HL-60 (cell line): Measurements from ENCODE around the gene FOXP4.
"Not testable (repeated sequence)": the region's sequence is repeated elsewhere in the genome, so short reads cannot be mapped to it uniquely, and the experiment has no call there.

ENCODE experiments used
- DNase-seq, 2 experiments: peaks; one replicate each; pipeline ENCODE4 v3.0.0-alpha.2; 2010 to 2020; ENCODE audit warnings: low read depth in 1 of 2, low spot score in 1 of 2
- H3K27ac ChIP-seq: fragments of 250-450 bp; sonication (Bioruptor Pico); replicated peaks from 2 replicates; pipeline ENCODE4 v1.5.1; 2020; ENCODE audit warnings: mild to moderate bottlenecking, moderate library complexity
- H3K27me3 ChIP-seq: fragments of 250-450 bp; sonication (Bioruptor Pico); 2 replicates; pipeline ENCODE4 v1.5.1; 2021; ENCODE audit warnings: mild to moderate bottlenecking, moderate library complexity; ENCODE audit not compliant: insufficient read depth, poor library complexity, severe bottlenecking
- H3K4me3 ChIP-seq: replicated peaks from 2 replicates; pipeline ENCODE4 v1.5.1; 2011; ENCODE audit warnings: mild to moderate bottlenecking, control low read depth, low read length; ENCODE audit not compliant: insufficient read depth
- GABPA ChIP-seq: IDR thresholded peaks from 2 replicates; pipeline ENCODE4 v1.6.1; 2012; ENCODE audit warnings: low read depth
- POLR2AphosphoS5 ChIP-seq: IDR thresholded peaks from 2 replicates; pipeline ENCODE4 v1.6.1; 2012; ENCODE audit warnings: low read depth
- REST ChIP-seq: IDR thresholded peaks from 2 replicates; pipeline ENCODE4 v1.6.1; 2012; ENCODE audit warnings: low read depth; ENCODE audit not compliant: insufficient replicate concordance
- SPI1 ChIP-seq: IDR thresholded peaks from 2 replicates; pipeline ENCODE4 v1.6.1; 2012; ENCODE audit warnings: low read depth, mild to moderate bottlenecking, borderline replicate concordance
- TF ChIP-seq, protein P1 (sequence below): IDR thresholded peaks from one replicate; pipeline ENCODE4 v1.5.1; 2011; ENCODE audit warnings: low read length, control low read depth, inconsistent platforms; ENCODE audit not compliant: insufficient read depth

FOXP4 gene

DNA sequence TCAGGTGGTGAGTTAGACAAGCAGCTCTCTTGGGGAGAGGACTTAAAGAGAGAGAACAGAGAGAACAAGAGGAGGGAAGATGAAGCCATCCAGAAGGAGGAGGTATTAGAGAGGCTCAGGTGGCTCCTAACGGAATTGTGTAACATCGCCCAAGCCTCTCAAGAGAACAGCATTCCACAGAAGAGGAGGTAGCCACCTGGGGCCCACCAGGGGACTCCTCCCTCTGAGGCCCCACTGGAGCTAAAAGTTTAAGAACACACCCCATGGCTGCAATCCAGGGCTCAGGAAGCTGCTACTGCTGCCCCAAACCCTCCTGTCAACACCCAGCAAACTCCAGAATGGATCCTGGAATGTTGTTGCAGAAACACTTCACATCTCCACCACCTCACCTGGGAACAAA, 68.5 kb downstream of the FOXP4 start:
- Histone ChIP-seq H3K27ac (no peak overlapping the region), H3K4me3 (no peak overlapping the region), H3K27me3 (no peaks in the 10 kb centered on the region)
- TF ChIP-seq SPI1 (no peak), GABPA (no peak), REST (no peak), POLR2AphosphoS5 (no peak)
- TF ChIP-seq, protein P1, sequence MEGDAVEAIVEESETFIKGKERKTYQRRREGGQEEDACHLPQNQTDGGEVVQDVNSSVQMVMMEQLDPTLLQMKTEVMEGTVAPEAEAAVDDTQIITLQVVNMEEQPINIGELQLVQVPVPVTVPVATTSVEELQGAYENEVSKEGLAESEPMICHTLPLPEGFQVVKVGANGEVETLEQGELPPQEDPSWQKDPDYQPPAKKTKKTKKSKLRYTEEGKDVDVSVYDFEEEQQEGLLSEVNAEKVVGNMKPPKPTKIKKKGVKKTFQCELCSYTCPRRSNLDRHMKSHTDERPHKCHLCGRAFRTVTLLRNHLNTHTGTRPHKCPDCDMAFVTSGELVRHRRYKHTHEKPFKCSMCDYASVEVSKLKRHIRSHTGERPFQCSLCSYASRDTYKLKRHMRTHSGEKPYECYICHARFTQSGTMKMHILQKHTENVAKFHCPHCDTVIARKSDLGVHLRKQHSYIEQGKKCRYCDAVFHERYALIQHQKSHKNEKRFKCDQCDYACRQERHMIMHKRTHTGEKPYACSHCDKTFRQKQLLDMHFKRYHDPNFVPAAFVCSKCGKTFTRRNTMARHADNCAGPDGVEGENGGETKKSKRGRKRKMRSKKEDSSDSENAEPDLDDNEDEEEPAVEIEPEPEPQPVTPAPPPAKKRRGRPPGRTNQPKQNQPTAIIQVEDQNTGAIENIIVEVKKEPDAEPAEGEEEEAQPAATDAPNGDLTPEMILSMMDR, result no peak
- no peak for DNase-seq

- TF ChIP-seq SPI1 (no peak), REST (no peak), POLR2AphosphoS5 (no peak), GABPA (no peak)
- TF ChIP-seq, protein P1, result no peak
- H3K27ac ChIP-seq, result no peak overlapping the region
- H3K27me3 ChIP-seq, result no peaks in the 10 kb centered on the region
- H3K4me3 ChIP-seq, result no peak overlapping the region
- DNase-seq, result no peak
These were observed 69.1 kb downstream of the FOXP4 start for GRCh38 chr6:41615311-41615710.

- H3K27ac ChIP-seq, result no peak overlapping the region
- no peak for DNase-seq
- H3K27me3 ChIP-seq, result no peaks in the 10 kb centered on the region
- TF ChIP-seq SPI1 (no peak), GABPA (no peak)
- H3K4me3 ChIP-seq, result no peak overlapping the region
These were observed 72.4 kb downstream of the FOXP4 start for GRCh38 chr6:41618598-41618997.

GRCh38 chr6:41619193-41619592, 73.0 kb downstream of the FOXP4 start:
- not testable (repeated sequence) for DNase-seq, H3K27ac ChIP-seq, H3K4me3 ChIP-seq, H3K27me3 ChIP-seq

- H3K27ac ChIP-seq, result no peak overlapping the region
- no peak for DNase-seq
- no peak overlapping the region for H3K4me3 ChIP-seq
- no peaks in the 10 kb centered on the region for H3K27me3 ChIP-seq
- TF ChIP-seq, protein P1, result no peak
- TF ChIP-seq SPI1, result no peak
- no peak for TF ChIP-seq GABPA
- TF ChIP-seq REST, result no peak
- TF ChIP-seq POLR2AphosphoS5, result no peak
These were observed 75.2 kb downstream of the FOXP4 start for GRCh38 chr6:41621367-41621766.
